HG03139 (cell line): ENCODE results near the gene SFSWAP.
"Not testable (repeated sequence)": the region's sequence is repeated elsewhere in the genome, so short reads cannot be mapped to it uniquely, and the experiment has no call there.

ENCODE experiments used
- ATAC-seq: cut with Tn5 transposase; IDR thresholded peaks from one replicate; pipeline ENCODE4 v1.9.1; 2021; ENCODE audit not compliant: unreplicated experiment

The SFSWAP gene

GRCh38 chr12:131756441-131756840, 45.6 kb downstream of the SFSWAP start:
- no peak for ATAC-seq

DNA sequence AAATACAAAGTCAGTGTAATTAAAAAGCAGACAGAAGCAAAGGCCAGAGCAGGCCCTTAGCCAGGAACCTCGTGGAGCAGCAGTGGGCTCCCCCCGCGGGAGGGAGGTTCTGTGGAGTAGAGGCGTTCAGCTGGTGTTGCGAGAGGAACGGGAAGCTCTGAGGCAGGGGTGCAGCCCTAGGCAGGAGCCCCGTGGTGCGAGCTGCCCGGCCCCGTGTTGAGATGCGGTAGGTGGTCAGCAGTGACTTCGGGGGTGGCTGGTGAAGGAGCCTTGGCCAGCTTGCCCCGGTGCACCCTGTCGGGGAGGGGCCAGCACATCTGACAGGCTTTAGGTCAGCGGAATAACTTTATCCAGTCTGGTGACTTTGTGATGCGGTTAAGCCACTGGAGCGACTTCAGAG, 46.2 kb downstream of the SFSWAP start:
- no peak for ATAC-seq

GRCh38 chr12:131758016-131758739, 47.3 kb downstream of the SFSWAP start:
- ATAC-seq, result no peak

DNA sequence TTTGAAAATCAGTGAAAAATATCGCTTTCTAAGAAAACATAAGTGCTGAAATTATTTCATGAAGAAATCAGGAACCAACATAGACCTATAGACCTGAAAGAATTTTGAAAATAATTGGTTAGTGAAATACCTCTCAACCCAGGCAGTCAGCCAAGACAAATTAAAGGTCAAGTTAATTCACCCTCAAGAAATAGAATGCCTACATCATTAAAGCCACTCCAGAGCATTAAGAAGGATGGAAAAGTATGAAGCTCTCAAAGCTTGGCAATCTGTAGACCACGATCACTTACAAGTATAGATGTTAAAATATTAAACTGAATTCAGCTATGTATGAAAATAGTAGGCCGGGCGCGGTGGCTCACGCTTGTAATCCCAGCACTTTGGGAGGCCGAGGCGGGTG, 48.3 kb downstream of the SFSWAP start:
- ATAC-seq, result no peak

- no peak for ATAC-seq
Observed at GRCh38 chr12:131761638-131762037, 50.7 kb downstream of the SFSWAP start.

DNA sequence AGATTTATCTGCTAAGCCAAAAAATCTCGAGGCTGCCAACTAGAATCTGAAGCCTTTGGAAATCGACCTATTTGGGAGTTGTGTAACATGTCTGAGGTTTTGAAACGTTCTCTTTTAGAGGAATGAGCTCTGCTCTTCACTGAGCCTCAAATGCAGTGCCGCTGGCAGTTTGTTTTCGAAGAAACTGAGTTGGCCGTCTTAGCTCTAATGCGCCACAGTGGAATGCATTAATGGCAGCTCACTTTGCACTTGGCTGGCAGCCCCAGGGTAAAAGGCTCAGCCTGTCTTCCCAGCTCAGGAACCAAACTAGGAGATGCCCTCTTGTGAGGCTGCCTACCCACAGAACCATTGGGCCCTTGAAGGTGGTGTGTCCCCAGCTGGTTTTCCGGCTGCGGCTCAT, 53.8 kb downstream of the SFSWAP start:
- ATAC-seq, result no peak

DNA sequence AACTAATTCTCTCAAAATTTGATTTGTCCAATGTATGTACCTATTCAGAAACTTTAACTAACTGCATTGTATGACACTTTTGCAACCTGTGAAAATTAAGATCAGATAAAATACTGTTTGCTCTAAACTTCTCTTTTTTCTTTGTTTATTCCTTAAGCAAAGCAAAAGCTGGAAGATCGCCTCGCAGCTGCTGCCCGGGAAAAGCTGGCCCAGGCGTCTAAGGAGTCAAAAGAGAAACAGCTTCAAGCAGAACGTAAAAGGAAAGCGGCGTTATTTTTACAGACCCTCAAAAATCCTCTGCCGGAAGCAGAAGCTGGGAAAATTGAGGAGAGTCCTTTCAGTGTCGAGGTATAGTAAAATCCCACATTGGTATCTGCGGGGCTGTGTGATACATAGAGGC, 55.1 kb downstream of the SFSWAP start:
- no peak for ATAC-seq

DNA sequence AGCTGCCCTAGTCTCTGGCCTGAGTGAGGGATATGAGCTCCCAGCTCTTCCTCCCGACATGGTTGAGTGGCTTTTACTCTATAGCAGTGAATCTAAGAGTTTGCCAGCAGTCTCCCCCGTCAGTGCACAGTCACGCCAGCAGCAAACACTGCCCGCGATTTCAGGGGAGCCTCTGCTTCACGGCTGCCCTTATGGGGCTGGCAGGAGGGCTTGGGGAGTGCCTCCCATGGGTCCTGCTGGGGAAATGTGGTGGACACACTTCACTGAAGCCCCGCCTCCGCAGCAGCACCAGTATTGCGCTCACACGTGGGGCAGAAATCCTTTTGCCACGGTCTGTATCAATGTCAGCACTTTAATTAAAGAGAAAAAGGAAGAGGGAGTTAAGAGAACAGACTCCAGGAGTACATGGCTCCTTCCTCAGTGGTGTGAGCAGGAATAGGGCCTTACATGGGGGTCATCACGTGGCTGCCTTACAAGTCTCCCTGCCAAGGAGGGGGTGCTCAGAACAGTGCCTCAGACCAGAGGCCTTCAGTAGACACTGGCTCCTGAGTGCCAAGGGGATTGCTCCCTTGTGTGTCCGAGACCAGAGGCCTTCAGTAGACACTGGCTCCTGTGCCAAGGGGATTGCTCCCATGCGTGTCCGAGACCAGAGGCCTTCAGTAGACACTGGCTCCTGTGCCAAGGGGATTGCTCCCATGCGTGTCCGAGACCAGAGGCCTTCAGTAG, 55.7 kb downstream of the SFSWAP start:
- ATAC-seq, result no peak

DNA sequence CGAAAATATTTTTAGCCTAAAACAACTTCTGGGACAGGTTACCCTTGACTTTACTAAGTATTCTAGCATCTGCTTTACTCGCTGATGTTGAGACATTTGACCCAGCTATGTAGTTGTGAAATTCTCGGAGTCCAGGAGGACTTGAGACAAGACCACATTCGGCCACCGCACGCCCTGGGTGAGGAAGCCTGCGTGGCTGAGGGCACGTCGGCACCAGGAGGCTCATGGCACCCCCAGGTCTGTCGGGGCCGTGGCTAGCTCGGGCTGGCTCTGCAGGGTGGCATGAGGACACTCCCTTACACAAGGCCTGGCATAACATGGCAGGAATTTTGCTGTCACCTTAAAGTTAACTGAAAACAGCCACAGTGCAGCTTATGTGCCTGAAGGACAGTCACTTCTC, 59.2 kb downstream of the SFSWAP start:
- ATAC-seq, result no peak

DNA sequence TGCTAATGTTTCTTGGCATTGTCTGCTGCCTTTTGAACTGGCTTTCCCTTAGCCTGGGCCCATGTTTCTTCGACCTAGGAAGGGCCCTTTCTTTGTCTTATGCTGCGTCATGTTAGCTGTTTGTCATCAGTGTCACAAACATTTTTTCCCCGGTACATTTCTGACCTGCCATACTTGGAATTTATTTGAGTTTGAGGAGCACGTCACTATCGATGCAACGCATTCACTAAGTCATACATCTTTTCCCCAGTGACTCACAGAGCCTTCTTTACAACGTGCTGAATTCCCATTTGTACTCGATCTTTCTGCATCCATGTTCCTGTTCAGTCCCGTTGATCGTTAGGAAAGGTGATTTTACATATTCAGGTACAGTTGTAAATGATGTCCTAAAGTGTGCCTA, 61.1 kb downstream of the SFSWAP start:
- ATAC-seq, result no peak

DNA sequence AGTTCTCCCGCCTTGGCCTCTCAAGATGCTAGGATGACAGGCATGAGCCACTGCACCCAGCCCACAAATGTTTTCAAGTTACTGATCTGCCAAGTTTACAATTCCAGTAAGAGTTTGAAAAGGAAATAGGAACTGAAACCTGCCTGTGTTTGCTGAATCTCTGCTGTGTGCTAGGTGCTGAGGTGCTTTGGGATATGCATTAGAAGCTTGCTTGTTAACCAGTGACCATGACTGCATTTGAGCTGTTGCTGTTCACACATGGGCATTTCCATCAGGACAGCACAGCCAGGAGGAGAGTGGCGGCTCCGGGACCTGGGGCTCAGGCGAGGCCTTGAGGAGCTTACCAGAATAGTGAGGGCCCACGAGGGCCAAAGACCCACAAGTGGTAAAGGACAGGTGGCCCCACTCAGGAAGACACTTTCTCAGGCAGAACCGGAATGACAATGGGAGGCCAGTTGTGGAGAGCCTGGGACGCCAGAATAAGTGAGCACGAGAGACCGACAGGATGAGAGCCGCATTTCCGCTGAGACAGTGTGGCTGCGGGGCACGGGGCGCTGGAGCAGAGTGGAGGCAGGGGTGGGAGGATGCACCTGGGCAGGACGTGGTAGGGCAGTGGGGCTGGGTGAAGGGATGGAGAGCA, 62.8 kb downstream of the SFSWAP start:
- peak; percentile 72 for ATAC-seq

- ATAC-seq, result no peak
Observed at GRCh38 chr12:131774576-131775391, 63.9 kb downstream of the SFSWAP start.

DNA sequence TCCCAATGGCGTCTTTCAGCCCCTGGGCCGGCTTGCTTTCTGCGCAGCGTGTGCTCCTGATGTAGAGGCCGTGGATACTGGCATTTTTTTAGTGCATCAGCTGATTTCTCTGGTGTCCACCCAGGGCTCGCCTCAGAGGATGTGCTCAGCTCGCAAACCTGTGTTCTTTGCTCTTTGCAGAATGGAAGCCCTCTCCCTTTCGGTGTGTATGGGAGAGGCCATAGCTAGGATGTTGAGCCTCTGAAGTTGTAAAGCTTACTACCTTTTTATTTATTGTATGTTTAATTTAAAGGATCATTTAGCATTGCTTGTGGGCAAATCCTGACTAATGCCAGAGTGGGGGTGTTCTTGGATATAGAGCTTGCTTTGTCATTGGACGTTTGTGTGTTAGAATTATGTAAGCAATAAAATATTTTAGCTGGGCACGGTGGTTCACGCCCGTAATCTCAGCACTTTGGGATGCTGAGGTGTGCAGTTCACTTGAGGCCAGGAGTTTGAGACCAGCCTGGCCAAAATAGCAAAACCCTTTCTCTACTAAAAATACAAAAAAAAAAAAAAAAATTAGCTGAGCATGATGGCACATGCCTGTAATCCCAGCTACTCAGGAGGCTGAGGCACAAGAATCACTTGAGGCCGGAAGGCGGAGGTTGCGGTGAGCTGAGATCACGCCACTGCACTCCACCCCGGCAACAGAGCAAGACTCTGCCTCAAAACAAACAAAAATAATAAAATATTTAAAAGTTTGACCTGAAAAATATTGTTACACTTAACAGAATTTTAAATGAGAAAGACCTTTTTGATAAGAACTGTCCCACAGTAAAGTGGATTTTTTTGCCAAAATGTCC, 64.7 kb downstream of the SFSWAP start:
- ATAC-seq, result no peak

GRCh38 chr12:131776237-131776889, 65.5 kb downstream of the SFSWAP start:
- no peak for ATAC-seq

GRCh38 chr12:131777269-131777668, 66.4 kb downstream of the SFSWAP start:
- not testable (repeated sequence) for ATAC-seq

- no peak for ATAC-seq
Observed at GRCh38 chr12:131779027-131779426, 68.1 kb downstream of the SFSWAP start.

GRCh38 chr12:131782061-131782460, 71.2 kb downstream of the SFSWAP start:
- ATAC-seq, result no peak

GRCh38 chr12:131783915-131784541, 73.1 kb downstream of the SFSWAP start:
- ATAC-seq, result no peak
